Astrocyte (in vitro differentiated cells and primary cell): ENCODE measurements around the gene CFAP73. TPM values are rescaled to one million over a fixed set of nuclear protein-coding genes. Genes with fewer than 3 reads are reported as not detected.

Experiments used
- DNase-seq: peaks from one replicate; pipeline ENCODE4 v3.0.0-alpha.2; 2010; ENCODE audit warnings: low read depth
- FAIRE-seq: peaks from 2 replicates; lab custom pipeline; 2011; peaks lifted over from hg19 to GRCh38; lab: Jason Lieb, UNC
- H2AFZ ChIP-seq: 2 replicates; pipeline ENCODE4 v1.6.0; 2012; ENCODE audit warnings: low read depth, low read length, inconsistent platforms
- H3K27ac ChIP-seq: 2 replicates; pipeline ENCODE4 v1.5.1; 2011; ENCODE audit warnings: low read depth, low read length, inconsistent platforms
- H3K27me3 ChIP-seq: 2 replicates; pipeline ENCODE4 v1.6.0; 2011; ENCODE audit warnings: low read length, inconsistent platforms; ENCODE audit not compliant: insufficient read depth
- H3K36me3 ChIP-seq: 2 replicates; pipeline ENCODE4 v1.5.1; 2011; ENCODE audit warnings: low read length, inconsistent platforms; ENCODE audit not compliant: insufficient read depth
- H3K4me1 ChIP-seq: 2 replicates; pipeline ENCODE4 v1.5.1; 2011; ENCODE audit warnings: low read length, inconsistent platforms; ENCODE audit not compliant: insufficient read depth
- H3K4me2 ChIP-seq: 2 replicates; pipeline ENCODE4 v1.6.0; 2012; ENCODE audit warnings: low read length, inconsistent platforms
- H3K4me3 ChIP-seq: 2 replicates; pipeline ENCODE4 v1.5.1; 2011; ENCODE audit warnings: low read depth, mild to moderate bottlenecking, low read length, inconsistent platforms; ENCODE audit not compliant: insufficient read depth
- H3K79me2 ChIP-seq: 2 replicates; pipeline ENCODE4 v1.6.0; 2012; ENCODE audit warnings: mild to moderate bottlenecking, low read length, inconsistent platforms; ENCODE audit not compliant: insufficient read depth
- H3K9ac ChIP-seq: 2 replicates; pipeline ENCODE4 v1.6.0; 2012; ENCODE audit warnings: mild to moderate bottlenecking, low read length, inconsistent platforms
- H3K9me3 ChIP-seq: 2 replicates; pipeline ENCODE4 v1.5.1; 2012; ENCODE audit warnings: low read depth, mild to moderate bottlenecking, low read length, inconsistent platforms; ENCODE audit not compliant: insufficient read depth
- H4K20me1 ChIP-seq: 2 replicates; pipeline ENCODE4 v1.6.0; 2012; ENCODE audit warnings: low read length, inconsistent platforms; ENCODE audit not compliant: insufficient read depth
- H3K27ac Mint-ChIP-seq: one replicate; pipeline ENCODE4 v1.8.0; 2021; ENCODE audit warnings: mild to moderate bottlenecking, mixed read lengths; ENCODE audit not compliant: unreplicated experiment
- H3K27me3 Mint-ChIP-seq: one replicate; pipeline ENCODE4 v1.8.0; 2021; ENCODE audit warnings: low read depth, mixed read lengths; ENCODE audit not compliant: unreplicated experiment
- H3K36me3 Mint-ChIP-seq: one replicate; pipeline ENCODE4 v1.8.0; 2021; ENCODE audit warnings: low read depth, mixed read lengths; ENCODE audit not compliant: unreplicated experiment
- H3K4me1 Mint-ChIP-seq: one replicate; pipeline ENCODE4 v1.8.0; 2021; ENCODE audit warnings: low read depth, mixed read lengths; ENCODE audit not compliant: unreplicated experiment
- H3K4me3 Mint-ChIP-seq: one replicate; pipeline ENCODE4 v1.8.0; 2021; ENCODE audit warnings: mild to moderate bottlenecking, moderate library complexity, mixed read lengths; ENCODE audit not compliant: unreplicated experiment
- H3K9me3 Mint-ChIP-seq: one replicate; pipeline ENCODE4 v1.8.0; 2021; ENCODE audit warnings: mild to moderate bottlenecking, mixed read lengths; ENCODE audit not compliant: unreplicated experiment
- CTCF ChIP-seq: IDR thresholded peaks from 2 replicates; pipeline ENCODE4 v1.5.1; 2011; ENCODE audit warnings: low read depth, mild to moderate bottlenecking, inconsistent platforms, low read length, moderate library complexity; ENCODE audit not compliant: insufficient read depth
- EZH2 ChIP-seq: IDR thresholded peaks from 2 replicates; pipeline ENCODE4 v1.6.1; 2012; ENCODE audit warnings: mild to moderate bottlenecking, low read length, inconsistent platforms; ENCODE audit not compliant: insufficient read depth
- total RNA-seq: library from RNA; stranded (reverse); gene quantifications from 2 replicates; pipeline ENCODE4 v1.2.1, GENCODE V29; 2021

The CFAP73 gene
- total RNA-seq, 1 donor from 2014 or later = not detected

- H3K4me1 ChIP-seq = peaks cover 13% of the 10 kb centered on the region
- H3K4me1 Mint-ChIP-seq = peaks cover 18% of the 10 kb centered on the region
- H3K9me3 Mint-ChIP-seq = no peaks in the 10 kb centered on the region
- H3K27ac Mint-ChIP-seq = no peak overlapping the region
- no peak overlapping the region for H3K4me2 ChIP-seq
- H3K27me3 ChIP-seq = no peaks in the 10 kb centered on the region
- no peak overlapping the region for H2AFZ ChIP-seq
- DNase-seq (no peak), FAIRE-seq (no peak)
- H3K36me3 Mint-ChIP-seq = peaks cover 31% of the 10 kb centered on the region
- H3K79me2 ChIP-seq = no peaks in the 10 kb centered on the region
- H3K36me3 ChIP-seq = peaks cover 15% of the 10 kb centered on the region
- no peak overlapping the region for H3K9ac ChIP-seq
- peaks cover 54% of the 10 kb centered on the region for H4K20me1 ChIP-seq
- TF ChIP-seq EZH2 = no peak
- TF ChIP-seq CTCF = no peak
- H3K27ac ChIP-seq = no peak overlapping the region
- no peak overlapping the region for H3K4me3 Mint-ChIP-seq
- H3K9me3 ChIP-seq = no peaks in the 10 kb centered on the region
- no peak overlapping the region for H3K4me3 ChIP-seq
- H3K27me3 Mint-ChIP-seq = no peaks in the 10 kb centered on the region
Measured at GRCh38 chr12:113163030-113163360, 13.5 kb downstream of the CFAP73 start.

DNA sequence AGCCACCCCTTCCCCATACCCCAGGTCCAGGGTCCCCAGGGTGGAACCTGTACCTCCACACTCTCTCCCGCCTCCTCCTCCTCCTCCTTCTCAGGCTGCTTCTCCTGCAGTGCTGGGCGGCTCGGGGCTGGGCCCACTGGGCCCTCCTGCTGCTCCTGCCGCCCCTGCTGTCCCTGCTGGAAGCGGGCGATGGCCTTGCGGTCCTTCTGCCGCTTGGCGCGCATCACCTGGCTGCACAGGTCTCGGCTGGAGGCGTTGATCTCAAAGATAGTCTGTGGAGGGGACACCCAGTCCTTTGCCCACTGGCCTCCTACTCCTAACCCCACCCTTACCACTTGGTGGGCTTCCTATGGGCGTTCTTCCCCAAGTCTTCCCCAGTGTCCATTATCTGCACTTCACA lies 14.5 kb downstream of the CFAP73 start:
- H3K27me3 Mint-ChIP-seq = no peaks in the 10 kb centered on the region
- Histone ChIP-seq H3K27ac (no peak overlapping the region), H3K79me2 (no peaks in the 10 kb centered on the region), H4K20me1 (peaks cover 52% of the 10 kb centered on the region), H3K9me3 (no peaks in the 10 kb centered on the region), H3K36me3 (peaks cover 14% of the 10 kb centered on the region), H3K4me2 (no peak overlapping the region), H2AFZ (no peak overlapping the region), H3K4me1 (peaks cover 13% of the 10 kb centered on the region), H3K4me3 (no peak overlapping the region), H3K9ac (no peak overlapping the region), H3K27me3 (no peaks in the 10 kb centered on the region)
- FAIRE-seq = no peak
- TF ChIP-seq CTCF (no peak), EZH2 (no peak)
- H3K36me3 Mint-ChIP-seq = peaks cover 28% of the 10 kb centered on the region
- H3K4me3 Mint-ChIP-seq = no peak overlapping the region
- H3K27ac Mint-ChIP-seq = no peak overlapping the region
- H3K4me1 Mint-ChIP-seq = peaks cover 18% of the 10 kb centered on the region
- H3K9me3 Mint-ChIP-seq = no peaks in the 10 kb centered on the region
- no peak for DNase-seq

DNA sequence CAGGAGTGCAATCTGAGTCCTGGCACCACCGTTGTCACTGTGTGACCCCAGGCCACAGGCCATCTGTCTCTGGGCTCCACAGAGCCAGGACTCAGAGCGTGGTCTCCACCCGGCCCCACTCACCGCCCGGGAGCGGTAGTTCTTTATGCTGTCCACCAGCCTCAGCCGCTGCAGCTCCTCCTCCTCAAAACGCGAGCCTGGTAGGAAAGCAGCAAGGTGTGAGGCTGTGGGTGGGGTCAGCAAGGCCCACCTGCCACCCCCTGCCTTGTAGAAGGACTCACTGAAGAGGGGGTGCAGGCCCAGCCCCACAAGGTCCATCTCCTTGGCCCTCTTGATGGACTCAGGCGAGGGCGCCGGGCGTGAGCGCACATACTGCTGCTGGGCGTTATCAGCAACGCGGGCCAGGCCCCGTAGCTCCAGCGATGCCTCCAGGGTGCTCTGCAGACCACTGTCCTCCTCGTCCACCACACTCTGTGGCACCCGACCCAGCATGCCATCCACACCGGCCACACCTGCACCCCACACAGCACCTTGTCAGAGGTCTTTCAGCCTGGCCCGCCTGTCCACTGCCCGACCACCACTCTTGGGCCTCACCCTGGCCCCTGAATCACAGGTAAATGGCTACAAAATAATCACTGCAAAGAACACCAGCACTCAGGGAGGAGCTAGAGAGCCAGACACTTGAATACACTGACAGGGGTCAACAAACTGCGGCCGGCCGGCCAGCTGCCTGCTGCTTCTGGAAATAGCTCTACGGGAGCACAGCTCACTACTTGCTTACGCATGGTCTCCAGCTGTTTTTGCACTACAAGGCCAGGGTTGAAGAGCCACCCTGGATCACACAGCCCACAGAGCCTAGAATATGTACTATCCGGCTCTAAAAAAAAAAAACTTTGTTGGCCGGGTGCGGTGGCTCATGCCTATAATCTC lies 16.3 kb downstream of the CFAP73 start:
- Mint-ChIP-seq H3K27ac (no peak overlapping the region), H3K27me3 (no peaks in the 10 kb centered on the region), H3K36me3 (peaks cover 18% of the 10 kb centered on the region), H3K4me3 (no peak overlapping the region), H3K4me1 (peaks cover 7% of the 10 kb centered on the region), H3K9me3 (no peaks in the 10 kb centered on the region)
- Histone ChIP-seq H3K9me3 (no peaks in the 10 kb centered on the region), H3K4me1 (peaks cover 13% of the 10 kb centered on the region), H3K79me2 (no peaks in the 10 kb centered on the region), H3K4me3 (no peak overlapping the region), H3K36me3 (peaks cover 24% of the 10 kb centered on the region), H3K4me2 (no peak overlapping the region), H3K27me3 (no peaks in the 10 kb centered on the region), H3K27ac (no peak overlapping the region), H2AFZ (no peak overlapping the region), H3K9ac (no peak overlapping the region), H4K20me1 (peaks cover 40% of the 10 kb centered on the region)
- no peak for FAIRE-seq
- DNase-seq = no peak
- TF ChIP-seq CTCF (no peak), EZH2 (no peak)
